Measurements from ENCODE around the gene CDKN2B.
"Not testable (repeated sequence)": the region's sequence is repeated elsewhere in the genome, so short reads cannot be mapped to it uniquely, and the experiment has no call there.

CDKN2B gene

GRCh38 chr9:22008717-22009505, at the start of gene CDKN2B:
Gene CDKN2B, minus strand, starts transcription at chr9:22009305. Its CDS starts 352 bp downstream, at chr9:22008953.
- Histone ChIP-seq H3K36me3 (replicated peaks) (no peaks in the 10 kb centered on the region), H3K4me3 (peak within 1 kb of the TSS; percentile 59), H3K27me3 (ENCODE audit: low read depth) (no peaks in the 10 kb centered on the region), H3K4me1 (peaks cover 9% of the 10 kb centered on the region), H3K9me3 (no peaks in the 10 kb centered on the region)
- DNase-seq (ENCODE audit: low spot score in 2 of 2), result peak; percentile 93 to 98
- in situ Hi-C loops (cut with MboI; ENCODE audit: low sequenced_read_pairs), result loop anchor here (25.0 kb wide), 1 partner anchor 228 kb away; no protein-coding TSS in a partner anchor

GRCh38 chr9:22057972-22058371, 48.9 kb upstream of the CDKN2B start:
- H3K27me3 ChIP-seq (ENCODE audit: low read depth); H3K4me1 ChIP-seq; DNase-seq (ENCODE audit: low spot score in 2 of 2); H3K9me3 ChIP-seq; in situ Hi-C loops (cut with MboI; ENCODE audit: low sequenced_read_pairs); H3K4me3 ChIP-seq: not testable (repeated sequence)
- H3K36me3 ChIP-seq (replicated peaks), result peaks cover 11% of the 10 kb centered on the region

- in situ Hi-C loops (cut with MboI; ENCODE audit: low sequenced_read_pairs), result no loop called here
- no peak for DNase-seq (ENCODE audit: low spot score in 2 of 2)
- Histone ChIP-seq H3K4me3 (no peak overlapping the region), H3K4me1 (peaks cover 19% of the 10 kb centered on the region), H3K27me3 (ENCODE audit: low read depth) (no peaks in the 10 kb centered on the region), H3K9me3 (no peaks in the 10 kb centered on the region), H3K36me3 (replicated peaks) (peaks cover 11% of the 10 kb centered on the region)
Measured at GRCh38 chr9:22056402-22056801, 47.3 kb upstream of the CDKN2B start.

GRCh38 chr9:22055090-22055489, 46.0 kb upstream of the CDKN2B start:
- no peak overlapping the region for H3K4me3 ChIP-seq
- H3K27me3 ChIP-seq (ENCODE audit: low read depth), result no peaks in the 10 kb centered on the region
- H3K4me1 ChIP-seq, result peaks cover 19% of the 10 kb centered on the region
- H3K36me3 ChIP-seq (replicated peaks), result peaks cover 11% of the 10 kb centered on the region
- DNase-seq (ENCODE audit: low spot score in 2 of 2), result no peak
- in situ Hi-C loops (cut with MboI; ENCODE audit: low sequenced_read_pairs), result no loop called here
- H3K9me3 ChIP-seq, result no peaks in the 10 kb centered on the region

- peaks cover 11% of the 10 kb centered on the region for H3K36me3 ChIP-seq (replicated peaks)
- no peaks in the 10 kb centered on the region for H3K9me3 ChIP-seq
- H3K27me3 ChIP-seq (ENCODE audit: low read depth), result no peaks in the 10 kb centered on the region
- in situ Hi-C loops (cut with MboI; ENCODE audit: low sequenced_read_pairs), result no loop called here
- no peak overlapping the region for H3K4me3 ChIP-seq
- peaks cover 19% of the 10 kb centered on the region for H3K4me1 ChIP-seq
- no peak for DNase-seq (ENCODE audit: low spot score in 2 of 2)
Measured at GRCh38 chr9:22054529-22054928, 45.4 kb upstream of the CDKN2B start.

GRCh38 chr9:22054076-22054475, 45.0 kb upstream of the CDKN2B start:
- in situ Hi-C loops (cut with MboI; ENCODE audit: low sequenced_read_pairs), result no loop called here

GRCh38 chr9:22053178-22053577, 44.1 kb upstream of the CDKN2B start:
- H3K27me3 ChIP-seq (ENCODE audit: low read depth), result no peaks in the 10 kb centered on the region
- H3K36me3 ChIP-seq (replicated peaks), result peaks cover 9% of the 10 kb centered on the region
- H3K4me3 ChIP-seq, result no peak overlapping the region
- H3K9me3 ChIP-seq, result no peaks in the 10 kb centered on the region
- in situ Hi-C loops (cut with MboI; ENCODE audit: low sequenced_read_pairs), result no loop called here
- DNase-seq (ENCODE audit: low spot score in 2 of 2), result no peak
- H3K4me1 ChIP-seq, result peaks cover 19% of the 10 kb centered on the region

More at GRCh38 chr9:22054076-22054475, 45.0 kb upstream of the CDKN2B start:
- Histone ChIP-seq H3K27me3 (ENCODE audit: low read depth) (no peaks in the 10 kb centered on the region), H3K9me3 (no peaks in the 10 kb centered on the region), H3K4me1 (peaks cover 19% of the 10 kb centered on the region), H3K36me3 (replicated peaks) (peaks cover 11% of the 10 kb centered on the region), H3K4me3 (no peak overlapping the region)
- DNase-seq (ENCODE audit: low spot score in 2 of 2), result no peak

- DNase-seq (ENCODE audit: low spot score in 2 of 2), result peak; percentile 83 to 92
- H3K4me1 ChIP-seq, result peaks cover 19% of the 10 kb centered on the region
- in situ Hi-C loops (cut with MboI; ENCODE audit: low sequenced_read_pairs), result no loop called here
- H3K4me3 ChIP-seq, result no peak overlapping the region
- H3K27me3 ChIP-seq (ENCODE audit: low read depth), result no peaks in the 10 kb centered on the region
- no peaks in the 10 kb centered on the region for H3K9me3 ChIP-seq
- H3K36me3 ChIP-seq (replicated peaks), result peaks cover 8% of the 10 kb centered on the region; the same call in 1 of the 2 replicates
Measured at GRCh38 chr9:22052376-22052945, 43.4 kb upstream of the CDKN2B start.

GRCh38 chr9:22050924-22051323, 41.8 kb upstream of the CDKN2B start:
- Histone ChIP-seq H3K9me3 (no peaks in the 10 kb centered on the region), H3K4me1 (peaks cover 19% of the 10 kb centered on the region), H3K36me3 (replicated peaks) (peaks cover 5% of the 10 kb centered on the region; the same call in 1 of the 2 replicates), H3K4me3 (no peak overlapping the region), H3K27me3 (ENCODE audit: low read depth) (no peaks in the 10 kb centered on the region)
- no peak for DNase-seq (ENCODE audit: low spot score in 2 of 2)
- in situ Hi-C loops (cut with MboI; ENCODE audit: low sequenced_read_pairs), result no loop called here

GRCh38 chr9:22049411-22049810, 40.3 kb upstream of the CDKN2B start:
- Histone ChIP-seq H3K4me1 (peaks cover 19% of the 10 kb centered on the region), H3K9me3 (no peaks in the 10 kb centered on the region), H3K36me3 (replicated peaks) (peaks cover 5% of the 10 kb centered on the region; the same call in 1 of the 2 replicates), H3K27me3 (ENCODE audit: low read depth) (no peaks in the 10 kb centered on the region), H3K4me3 (no peak overlapping the region)
- DNase-seq (ENCODE audit: low spot score in 2 of 2), result no peak
- in situ Hi-C loops (cut with MboI; ENCODE audit: low sequenced_read_pairs), result loop anchor here (10.0 to 25.0 kb wide), 2 partner anchors 55 to 413 kb away; no protein-coding TSS in a partner anchor

GRCh38 chr9:22047596-22047995, 38.5 kb upstream of the CDKN2B start:
- in situ Hi-C loops (cut with MboI; ENCODE audit: low sequenced_read_pairs), result loop anchor here (10.0 to 25.0 kb wide), 2 partner anchors 57 to 415 kb away; no protein-coding TSS in a partner anchor
- H3K36me3 ChIP-seq (replicated peaks), result no peaks in the 10 kb centered on the region
- peaks cover 8% of the 10 kb centered on the region for H3K4me1 ChIP-seq
- H3K9me3 ChIP-seq, result no peaks in the 10 kb centered on the region
- no peak for DNase-seq (ENCODE audit: low spot score in 2 of 2)
- no peaks in the 10 kb centered on the region for H3K27me3 ChIP-seq (ENCODE audit: low read depth)
- H3K4me3 ChIP-seq, result no peak overlapping the region

GRCh38 chr9:22046243-22046885, 37.3 kb upstream of the CDKN2B start:
- Histone ChIP-seq H3K27me3 (ENCODE audit: low read depth) (no peaks in the 10 kb centered on the region), H3K4me3 (no peak overlapping the region), H3K9me3 (no peaks in the 10 kb centered on the region), H3K4me1 (no peaks in the 10 kb centered on the region), H3K36me3 (replicated peaks) (no peaks in the 10 kb centered on the region)
- in situ Hi-C loops (cut with MboI; ENCODE audit: low sequenced_read_pairs), result loop anchor here (10.0 to 25.0 kb wide), 2 partner anchors 58 to 416 kb away; no protein-coding TSS in a partner anchor
- no peak for DNase-seq (ENCODE audit: low spot score in 2 of 2)

- no peaks in the 10 kb centered on the region for H3K4me1 ChIP-seq
- H3K27me3 ChIP-seq (ENCODE audit: low read depth), result no peaks in the 10 kb centered on the region
- no peak overlapping the region for H3K4me3 ChIP-seq
- H3K36me3 ChIP-seq (replicated peaks), result no peaks in the 10 kb centered on the region
- H3K9me3 ChIP-seq, result no peaks in the 10 kb centered on the region
- DNase-seq (ENCODE audit: low spot score in 2 of 2), result no peak
- in situ Hi-C loops (cut with MboI; ENCODE audit: low sequenced_read_pairs), result loop anchor here (10.0 to 25.0 kb wide), 2 partner anchors 59 to 417 kb away; no protein-coding TSS in a partner anchor
Measured at GRCh38 chr9:22045423-22045822, 36.3 kb upstream of the CDKN2B start.
